GF-D8 (cell line): Measurements from ENCODE around the gene TCP11L1.
"Not testable (repeated sequence)": the region's sequence is repeated elsewhere in the genome, so short reads cannot be mapped to it uniquely, and the experiment has no call there.

ENCODE experiments used
- DNase-seq: peaks from one replicate; lab custom pipeline; 2025; lab: John Stamatoyannopoulos, UW

Gene TCP11L1

DNA sequence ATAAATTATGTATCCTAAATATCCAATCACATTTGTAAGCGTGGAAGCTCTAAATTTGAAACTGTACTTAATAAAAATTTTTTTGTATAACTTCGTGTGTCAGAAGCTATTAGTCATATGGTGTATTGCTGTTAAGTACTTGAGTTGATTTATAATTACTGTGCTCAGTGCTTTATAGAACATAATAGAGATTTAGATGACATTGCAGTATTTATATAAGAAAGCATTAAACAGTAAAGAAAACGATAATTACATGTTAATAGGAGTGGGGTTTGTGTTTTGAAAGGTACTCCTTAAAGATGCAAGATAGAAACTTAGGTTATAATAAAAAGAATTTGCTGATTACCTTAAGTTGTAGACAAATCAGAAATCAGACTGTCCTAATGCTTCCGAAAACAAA, 5.9 kb upstream of the TCP11L1 start:
- DNase-seq: no peak

DNA sequence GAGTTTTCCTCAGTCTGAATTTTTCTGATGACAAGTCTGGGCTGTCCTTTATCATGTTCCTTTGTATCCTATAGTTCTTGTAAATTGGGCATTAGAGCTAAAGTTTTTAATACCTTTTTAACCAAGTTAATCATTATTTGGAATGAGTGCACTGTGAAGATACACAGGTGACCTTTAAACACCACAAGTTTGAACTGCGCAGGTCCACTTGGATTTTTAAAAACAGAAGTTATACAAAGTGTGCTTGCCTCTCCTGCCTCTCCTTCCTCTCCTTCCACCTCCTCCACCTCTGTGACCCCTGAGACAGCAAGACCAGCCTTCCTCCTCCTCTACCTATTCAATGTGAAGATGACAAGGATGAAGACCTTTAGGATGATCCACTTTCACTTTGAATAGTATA, 4.4 kb upstream of the TCP11L1 start:
- DNase-seq: no peak

DNA sequence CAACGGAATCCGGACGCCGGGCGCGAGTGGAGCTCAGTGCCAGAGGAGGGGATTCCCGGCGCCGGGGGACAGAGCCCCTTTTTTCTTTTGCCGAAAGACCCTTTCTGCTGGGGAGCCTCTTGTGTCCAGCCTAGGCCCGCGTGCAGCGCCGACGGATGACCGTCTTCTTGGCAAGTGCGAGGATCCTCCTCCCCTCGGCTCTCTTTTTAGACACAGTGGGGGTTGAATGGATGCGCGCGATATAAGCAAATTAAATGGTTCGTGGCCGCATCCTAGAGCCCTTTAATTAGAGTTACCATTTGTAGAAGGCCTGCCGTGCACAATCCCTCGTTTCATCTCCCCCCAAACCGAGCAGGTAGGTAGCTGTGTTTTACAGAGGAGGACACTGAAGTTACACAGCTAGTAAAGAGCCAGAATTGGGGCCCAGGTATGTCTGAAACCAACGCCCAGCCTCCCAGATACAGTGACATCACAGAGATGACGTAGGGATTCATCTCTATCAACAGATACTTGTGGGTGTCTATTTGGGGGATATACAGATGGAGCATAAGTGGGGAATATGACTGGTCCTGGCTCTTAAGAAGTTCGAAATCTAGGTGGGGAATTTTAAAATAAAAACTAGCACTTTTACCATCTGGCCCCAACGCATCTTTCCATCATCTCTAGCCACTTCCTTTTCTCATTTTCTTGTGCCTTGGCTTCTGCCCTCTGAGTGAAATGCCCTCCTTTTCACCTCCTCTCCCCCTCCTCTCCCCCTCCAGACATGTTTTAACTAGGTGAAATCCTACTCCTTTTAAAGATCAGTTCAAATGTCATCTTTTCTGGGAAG, 875 bp downstream of the TCP11L1 start:
- no peak for DNase-seq

- DNase-seq: no peak
Measured at GRCh38 chr11:33040862-33041453, 1.6 kb downstream of the TCP11L1 start.

- no peak for DNase-seq
Measured at GRCh38 chr11:33043221-33043830, 4.0 kb downstream of the TCP11L1 start.

GRCh38 chr11:33044285-33044756, 4.9 kb downstream of the TCP11L1 start:
- no peak for DNase-seq

DNA sequence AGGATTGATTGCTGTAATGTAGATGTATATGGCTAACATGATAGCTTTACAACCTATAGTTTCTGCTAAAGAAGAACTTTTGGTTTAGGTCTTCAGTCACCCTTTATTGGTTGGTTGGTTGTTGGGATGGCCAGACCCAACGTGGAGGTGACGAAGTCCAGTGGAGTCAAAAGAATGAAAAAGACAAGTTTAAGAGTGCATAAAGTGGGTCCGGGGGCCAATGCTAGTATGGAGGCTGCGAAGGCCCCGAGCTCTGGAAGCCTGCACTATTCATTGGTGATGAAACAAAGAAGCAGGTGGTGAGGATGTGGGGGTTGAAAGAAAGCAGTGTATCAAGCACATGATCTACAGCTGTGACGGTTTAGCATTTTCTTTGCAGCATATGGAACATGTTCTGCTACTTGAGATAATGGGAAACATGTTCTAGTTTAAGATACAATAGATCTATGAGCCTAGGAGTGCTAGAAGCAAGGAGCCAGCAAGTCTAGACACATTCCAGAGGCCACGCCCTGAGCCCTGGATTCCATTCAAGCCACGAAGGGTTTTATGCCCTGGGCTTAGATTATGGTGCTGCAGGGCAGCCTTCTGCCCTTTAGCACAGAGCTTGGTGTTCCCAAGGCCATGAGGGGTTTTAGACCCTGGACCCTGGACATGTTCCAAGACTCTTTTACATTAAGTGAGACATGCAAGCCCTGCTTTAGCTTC, 6.3 kb downstream of the TCP11L1 start:
- no peak for DNase-seq

- not testable (repeated sequence) for DNase-seq
Measured at GRCh38 chr11:33048701-33049100, 9.3 kb downstream of the TCP11L1 start.

DNA sequence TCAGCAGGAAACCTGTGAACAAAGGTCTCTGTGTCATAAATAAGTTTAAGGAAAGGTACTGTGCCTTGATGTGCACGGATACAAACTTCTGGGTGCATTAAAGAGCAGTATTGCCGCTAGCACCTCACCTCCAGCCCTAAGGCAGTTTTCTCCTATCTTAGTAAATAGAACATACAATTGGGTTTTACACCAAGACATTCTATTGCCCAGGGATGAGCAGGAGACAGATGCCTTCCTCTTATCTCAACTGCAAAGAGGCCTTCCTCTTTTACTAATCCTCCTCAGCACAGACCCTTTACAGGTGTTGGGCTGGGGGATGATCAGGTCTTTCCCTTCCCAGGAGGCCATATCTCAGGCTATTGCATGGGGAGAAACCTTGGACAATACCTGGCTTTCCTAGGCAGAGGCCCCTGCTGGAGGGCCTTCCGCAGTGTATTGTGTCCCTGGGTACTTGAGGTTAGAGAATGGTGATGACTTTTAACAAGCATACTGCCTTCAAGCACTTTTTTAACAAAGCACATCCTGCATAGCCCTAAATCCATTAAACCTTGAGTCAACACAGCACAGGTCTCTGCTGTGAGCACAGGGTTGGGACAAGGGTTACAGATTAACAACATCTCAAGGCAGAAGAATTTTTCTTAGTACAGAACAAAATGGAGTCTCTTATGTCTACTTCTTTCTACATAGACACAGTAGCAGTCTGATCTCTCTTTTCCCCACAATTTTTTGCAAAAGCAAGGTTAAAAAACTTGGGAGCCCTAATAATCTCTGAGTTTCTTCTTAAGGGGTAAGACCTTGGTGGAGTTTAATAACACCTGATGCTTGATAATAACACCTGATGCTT, 10.4 kb downstream of the TCP11L1 start:
- DNase-seq: not testable (repeated sequence)

DNA sequence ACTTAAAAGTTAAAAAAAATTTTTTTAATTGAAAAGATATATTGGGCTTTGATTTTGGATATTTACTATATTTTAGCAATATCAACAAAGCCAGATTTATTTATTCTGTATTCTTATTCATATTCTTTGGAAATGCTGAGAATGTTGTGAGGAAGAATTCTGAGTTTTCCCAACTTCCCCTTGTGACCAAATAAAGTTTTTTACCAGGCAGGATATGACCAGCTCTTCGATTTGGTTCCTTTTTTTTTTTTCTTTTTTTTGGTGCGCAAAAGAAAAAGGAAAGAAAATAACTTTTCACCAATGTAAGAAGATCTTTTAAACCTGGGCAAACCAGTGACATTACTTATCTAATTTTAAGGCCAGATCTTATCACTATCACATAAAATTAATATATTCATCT, 12.9 kb downstream of the TCP11L1 start:
- no peak for DNase-seq

DNA sequence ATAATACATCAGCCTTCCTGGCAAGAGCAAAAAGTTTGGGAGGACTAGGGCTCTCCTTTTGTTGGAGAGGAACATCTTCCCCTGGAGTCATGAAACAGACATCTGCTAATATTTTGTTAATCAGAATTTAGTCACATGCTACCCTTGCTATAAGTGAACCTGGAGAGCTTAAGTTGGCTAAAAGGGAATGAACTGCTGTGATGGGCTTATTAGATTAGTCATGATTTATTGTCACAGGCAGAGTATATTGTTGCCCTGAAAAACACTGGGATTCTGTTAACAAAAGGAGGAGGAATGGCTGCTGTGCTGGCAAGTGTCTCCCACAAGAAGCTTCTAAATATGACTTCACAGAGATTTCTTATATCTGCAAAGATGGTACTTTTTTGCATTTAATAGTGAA, 16.0 kb downstream of the TCP11L1 start:
- no peak for DNase-seq

GRCh38 chr11:33057284-33057683, 17.9 kb downstream of the TCP11L1 start:
- no peak for DNase-seq

DNA sequence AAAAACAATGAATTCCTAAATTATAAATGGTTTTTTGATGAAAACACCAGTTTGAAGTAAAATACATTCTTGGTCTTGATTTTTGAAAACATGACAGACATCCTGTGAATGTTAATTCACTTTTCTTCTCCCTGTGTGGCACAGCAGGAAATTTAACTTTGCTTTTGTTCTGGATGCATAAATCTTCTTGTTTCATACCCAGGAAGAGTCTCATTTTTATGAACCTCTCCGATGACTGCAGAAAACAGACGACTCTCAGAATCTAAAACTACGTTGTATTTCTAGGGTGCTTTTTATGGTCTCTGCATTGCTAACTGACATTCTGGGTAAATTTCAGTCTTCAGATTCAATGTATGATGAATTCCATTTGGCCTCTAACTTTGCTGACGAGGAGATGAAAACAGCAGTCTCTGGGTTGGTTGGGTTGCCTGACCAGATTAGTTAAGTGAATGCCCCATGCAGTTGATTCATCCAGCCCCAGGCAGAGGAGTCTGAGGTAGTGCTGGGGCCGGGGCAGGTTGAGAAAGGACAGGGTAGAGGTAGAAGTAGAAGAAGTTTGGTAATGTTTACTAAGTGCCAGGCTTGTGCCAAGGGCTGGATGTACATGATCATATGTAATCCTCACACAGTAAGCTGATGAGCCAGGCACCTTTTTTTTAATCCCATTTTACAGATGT, 20.1 kb downstream of the TCP11L1 start:
- DNase-seq: no peak

GRCh38 chr11:33060271-33060670, 20.9 kb downstream of the TCP11L1 start:
- DNase-seq: no peak

DNA sequence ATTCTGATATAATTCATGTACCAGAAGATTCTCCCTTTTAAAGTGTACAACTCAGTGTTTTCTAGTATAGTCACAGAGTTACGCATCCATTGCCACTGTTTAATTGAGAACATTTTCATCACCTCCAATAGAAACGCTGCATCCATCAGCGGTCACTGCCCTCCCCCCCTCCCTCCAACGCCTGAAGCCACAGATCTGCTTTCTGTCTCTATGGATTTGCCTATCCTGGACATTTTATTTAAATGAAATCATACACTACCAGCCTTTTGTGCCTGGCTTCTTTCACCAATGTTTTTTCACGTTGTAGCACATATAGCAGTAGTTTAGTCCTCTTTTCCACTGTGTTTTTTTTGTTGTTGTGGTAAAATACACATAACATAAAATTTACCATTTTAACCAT, 22.8 kb downstream of the TCP11L1 start:
- no peak for DNase-seq

DNA sequence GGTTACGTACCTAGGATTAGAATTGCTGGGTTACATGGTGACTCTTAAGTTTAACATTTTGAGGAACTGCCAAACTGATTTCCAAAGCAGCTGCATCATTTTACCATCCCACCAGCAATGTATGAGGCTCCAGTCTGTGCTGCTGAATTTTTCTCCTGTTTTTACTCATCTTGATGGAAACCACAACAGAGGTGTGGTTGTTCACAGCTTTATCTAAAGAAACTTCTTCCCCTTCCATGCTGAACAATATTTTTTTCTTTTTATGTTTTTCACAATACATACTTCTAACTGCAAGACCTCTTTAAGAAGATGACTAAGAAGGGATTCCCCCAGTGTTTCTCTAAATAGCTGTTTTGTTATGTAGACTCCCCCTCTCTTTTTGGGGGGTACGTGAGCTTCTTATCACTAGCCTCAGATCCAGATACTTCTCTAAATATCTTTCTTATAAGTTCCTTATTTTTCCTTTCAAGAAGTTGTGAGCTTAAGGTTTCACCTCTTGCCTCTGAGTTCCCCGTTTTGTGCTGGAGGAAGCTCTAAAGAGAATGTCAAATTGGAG, 24.0 kb downstream of the TCP11L1 start:
- DNase-seq: no peak

GRCh38 chr11:33064033-33064825, 24.9 kb downstream of the TCP11L1 start:
- DNase-seq: no peak

DNA sequence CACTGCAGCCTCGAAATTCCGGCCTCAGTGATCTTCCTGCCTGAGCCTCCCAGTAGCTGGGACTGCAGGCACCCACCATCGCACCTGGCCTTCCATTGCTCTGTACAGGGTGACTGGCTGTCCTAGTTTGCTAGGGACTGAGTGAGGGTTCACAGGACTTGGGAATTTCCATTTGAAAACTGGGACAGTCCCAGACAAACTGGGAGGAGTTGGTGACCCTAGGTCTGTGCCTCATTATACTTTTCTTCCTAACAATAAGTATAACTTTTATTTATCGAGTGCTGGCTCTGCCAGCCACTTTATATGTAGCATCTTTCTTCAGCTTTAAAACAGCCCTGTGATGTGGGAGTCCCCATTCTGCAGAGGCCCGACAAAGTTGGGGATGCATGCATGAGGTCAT, 25.5 kb downstream of the TCP11L1 start:
- no peak for DNase-seq

- no peak for DNase-seq
Measured at GRCh38 chr11:33065445-33066178, 26.2 kb downstream of the TCP11L1 start.
